GM19395 (cell line): Measurements from ENCODE around the gene TTF2.

Experiments
- ATAC-seq: cut with Tn5 transposase; IDR thresholded peaks from one replicate; pipeline ENCODE4 v1.9.1; 2021; ENCODE audit warnings: mild to moderate bottlenecking, moderate library complexity; ENCODE audit not compliant: unreplicated experiment

TTF2 gene

GRCh38 chr1:117045644-117046043, 14.5 kb upstream of the TTF2 start:
- no peak for ATAC-seq

- ATAC-seq, result no peak
Observed at GRCh38 chr1:117046781-117047180, 13.3 kb upstream of the TTF2 start.

GRCh38 chr1:117047271-117047670, 12.9 kb upstream of the TTF2 start:
- no peak for ATAC-seq

GRCh38 chr1:117049857-117050256, 10.3 kb upstream of the TTF2 start:
- ATAC-seq, result no peak

GRCh38 chr1:117051224-117052064, 8.7 kb upstream of the TTF2 start:
- peak; percentile 86 for ATAC-seq

GRCh38 chr1:117054068-117054467, 6.1 kb upstream of the TTF2 start:
- no peak for ATAC-seq

- ATAC-seq, result no peak
Observed at GRCh38 chr1:117058810-117059209, 1.3 kb upstream of the TTF2 start.

GRCh38 chr1:117059334-117059677, 820 bp upstream of the TTF2 start:
- peak; percentile 42 for ATAC-seq

GRCh38 chr1:117060441-117061317, 553 bp downstream of the TTF2 start:
- ATAC-seq, result peak; percentile 18

- no peak for ATAC-seq
Observed at GRCh38 chr1:117061986-117062415, 1.9 kb downstream of the TTF2 start.

GRCh38 chr1:117066367-117066766, 6.2 kb downstream of the TTF2 start:
- ATAC-seq, result no peak

- peak; percentile 78 for ATAC-seq
Observed at GRCh38 chr1:117067533-117068370, 7.6 kb downstream of the TTF2 start.

- ATAC-seq, result no peak
Observed at GRCh38 chr1:117068580-117068979, 8.5 kb downstream of the TTF2 start.

GRCh38 chr1:117069220-117069844, 9.2 kb downstream of the TTF2 start:
- no peak for ATAC-seq

- no peak for ATAC-seq
Observed at GRCh38 chr1:117070124-117070523, 10.0 kb downstream of the TTF2 start.

- no peak for ATAC-seq
Observed at GRCh38 chr1:117076648-117077047, 16.5 kb downstream of the TTF2 start.

- ATAC-seq, result no peak
Observed at GRCh38 chr1:117077267-117077666, 17.1 kb downstream of the TTF2 start.

- ATAC-seq, result no peak
Observed at GRCh38 chr1:117079737-117080136, 19.6 kb downstream of the TTF2 start.

- ATAC-seq, result no peak
Observed at GRCh38 chr1:117084231-117084630, 24.1 kb downstream of the TTF2 start.

GRCh38 chr1:117087686-117088085, 27.6 kb downstream of the TTF2 start:
- ATAC-seq, result no peak

GRCh38 chr1:117089996-117090395, 29.9 kb downstream of the TTF2 start:
- no peak for ATAC-seq
